KMS-11 (cell line): ENCODE results near the gene RAB6C.
"Not testable (repeated sequence)": the region's sequence is repeated elsewhere in the genome, so short reads cannot be mapped to it uniquely, and the experiment has no call there.

Source experiments
- H2AFZ ChIP-seq: fragments of 200-600 bp; sonication (generic); 2 replicates; pipeline ENCODE4 v1.6.1; 2016; ENCODE audit warnings: antibody characterized with exemption, mixed run types, low read depth
- H3K27ac ChIP-seq: fragments of 200-600 bp; sonication (generic); 2 replicates; pipeline ENCODE4 v1.6.1; 2016; ENCODE audit warnings: mild to moderate bottlenecking, mixed run types
- H3K27me3 ChIP-seq: fragments of 200-600 bp; sonication (generic); 2 replicates; pipeline ENCODE4 v1.6.1; 2017; ENCODE audit warnings: mild to moderate bottlenecking, low read depth, mixed run types, moderate library complexity; ENCODE audit not compliant: insufficient read depth
- H3K36me3 ChIP-seq: fragments of 200-600 bp; sonication (generic); 2 replicates; pipeline ENCODE4 v1.6.1; 2017; ENCODE audit warnings: mild to moderate bottlenecking, mixed run types; ENCODE audit not compliant: insufficient read depth
- H3K4me1 ChIP-seq: fragments of 200-600 bp; sonication (generic); 2 replicates; pipeline ENCODE4 v1.6.1; 2016; ENCODE audit warnings: mild to moderate bottlenecking, low read depth, mixed run types; ENCODE audit not compliant: poor library complexity, severe bottlenecking
- H3K4me2 ChIP-seq: fragments of 200-600 bp; sonication (generic); 2 replicates; pipeline ENCODE4 v1.7.0; 2016; ENCODE audit warnings: mild to moderate bottlenecking, mixed run types
- H3K4me3 ChIP-seq: fragments of 200-600 bp; sonication (generic); IDR thresholded peaks from 2 replicates; pipeline ENCODE4 v1.6.1; 2017; ENCODE audit warnings: low read depth, low read length, mixed read lengths; ENCODE audit not compliant: insufficient read depth
- H3K79me2 ChIP-seq: fragments of 200-600 bp; sonication (generic); 2 replicates; pipeline ENCODE4 v1.6.1; 2016; ENCODE audit warnings: low read depth, mixed run types; ENCODE audit not compliant: insufficient read depth
- H3K9ac ChIP-seq: fragments of 200-600 bp; sonication (generic); 2 replicates; pipeline ENCODE4 v1.6.1; 2016; ENCODE audit warnings: mild to moderate bottlenecking, mixed run types
- H4K20me1 ChIP-seq: fragments of 200-600 bp; sonication (generic); 2 replicates; pipeline ENCODE4 v1.6.1; 2016; ENCODE audit warnings: mild to moderate bottlenecking, mixed run types; ENCODE audit not compliant: insufficient read depth
- CTCF ChIP-seq: fragments of 200-600 bp; sonication (generic); conservative IDR thresholded peaks from 2 replicates; pipeline ENCODE4 v1.6.1; 2017; ENCODE audit warnings: low read depth, mild to moderate bottlenecking, antibody characterized with exemption, low read length, moderate library complexity, mixed read lengths

Gene RAB6C

GRCh38 chr2:129957891-129958290 is 21.6 kb upstream of the RAB6C start:
- Histone ChIP-seq H3K27ac (no peak overlapping the region), H4K20me1 (no peaks in the 10 kb centered on the region), H3K79me2 (no peaks in the 10 kb centered on the region), H3K4me1 (no peaks in the 10 kb centered on the region), H3K27me3 (no peaks in the 10 kb centered on the region), H3K4me2 (no peak overlapping the region), H2AFZ (no peak overlapping the region), H3K4me3 (no peak overlapping the region), H3K36me3 (no peaks in the 10 kb centered on the region), H3K9ac (no peak overlapping the region)
- TF ChIP-seq CTCF, result no peak

GRCh38 chr2:129958736-129959135 is 20.7 kb upstream of the RAB6C start:
- not testable (repeated sequence) for H3K4me2 ChIP-seq, H3K27me3 ChIP-seq, H3K4me1 ChIP-seq, H3K27ac ChIP-seq, H3K79me2 ChIP-seq, H2AFZ ChIP-seq, H3K36me3 ChIP-seq, H4K20me1 ChIP-seq, H3K9ac ChIP-seq, H3K4me3 ChIP-seq

GRCh38 chr2:129968605-129969004 is 10.9 kb upstream of the RAB6C start:
- H3K4me1 ChIP-seq, H3K27ac ChIP-seq, H3K79me2 ChIP-seq, H2AFZ ChIP-seq, H4K20me1 ChIP-seq, H3K36me3 ChIP-seq, H3K9ac ChIP-seq, H3K27me3 ChIP-seq, H3K4me2 ChIP-seq, H3K4me3 ChIP-seq: not testable (repeated sequence)

- H3K36me3 ChIP-seq, result no peaks in the 10 kb centered on the region
- H3K4me1 ChIP-seq, result no peaks in the 10 kb centered on the region
- no peaks in the 10 kb centered on the region for H3K79me2 ChIP-seq
- no peak overlapping the region for H3K4me2 ChIP-seq
- no peaks in the 10 kb centered on the region for H3K27me3 ChIP-seq
- no peak overlapping the region for H3K4me3 ChIP-seq
- H4K20me1 ChIP-seq, result no peaks in the 10 kb centered on the region
- H3K9ac ChIP-seq, result no peak overlapping the region
- TF ChIP-seq CTCF, result no peak
- H3K27ac ChIP-seq, result no peak overlapping the region
- H2AFZ ChIP-seq, result no peak overlapping the region
Measured at GRCh38 chr2:129975016-129975774, 4.3 kb upstream of the RAB6C start.

GRCh38 chr2:129976969-129977368 is 2.5 kb upstream of the RAB6C start:
- not testable (repeated sequence) for H4K20me1 ChIP-seq, H2AFZ ChIP-seq, H3K27ac ChIP-seq, H3K4me3 ChIP-seq, H3K9ac ChIP-seq, H3K79me2 ChIP-seq, H3K36me3 ChIP-seq, H3K27me3 ChIP-seq, H3K4me2 ChIP-seq, H3K4me1 ChIP-seq

GRCh38 chr2:129977986-129978385 is 1.5 kb upstream of the RAB6C start:
- Histone ChIP-seq H2AFZ (no peak overlapping the region), H4K20me1 (no peaks in the 10 kb centered on the region), H3K27me3 (no peaks in the 10 kb centered on the region), H3K36me3 (no peaks in the 10 kb centered on the region), H3K79me2 (no peaks in the 10 kb centered on the region), H3K27ac (no peak overlapping the region), H3K4me3 (no peak overlapping the region), H3K9ac (no peak overlapping the region), H3K4me2 (no peak overlapping the region), H3K4me1 (no peaks in the 10 kb centered on the region)
- TF ChIP-seq CTCF, result no peak

- H4K20me1 ChIP-seq, H3K4me3 ChIP-seq, H3K4me1 ChIP-seq, H3K36me3 ChIP-seq, H3K79me2 ChIP-seq, H3K27me3 ChIP-seq, H3K27ac ChIP-seq, H3K9ac ChIP-seq, H2AFZ ChIP-seq, H3K4me2 ChIP-seq: not testable (repeated sequence)
Measured at GRCh38 chr2:129980246-129980645, 780 bp downstream of the RAB6C start.

- H3K27ac ChIP-seq, H4K20me1 ChIP-seq, H3K79me2 ChIP-seq, H3K36me3 ChIP-seq, H3K9ac ChIP-seq, H3K4me3 ChIP-seq, H3K4me1 ChIP-seq, H3K4me2 ChIP-seq, H2AFZ ChIP-seq, H3K27me3 ChIP-seq: not testable (repeated sequence)
Measured at GRCh38 chr2:129981689-129982088, 2.2 kb downstream of the RAB6C start.
